Fibroblast of skin of right quadriceps (primary cell): ENCODE measurements around the gene PSG2.
"Not testable (repeated sequence)": the region's sequence is repeated elsewhere in the genome, so short reads cannot be mapped to it uniquely, and the experiment has no call there.

Experiments
- DNase-seq: peaks from one replicate; pipeline ENCODE4 v3.0.0-alpha.2; 2013

Gene PSG2

DNA sequence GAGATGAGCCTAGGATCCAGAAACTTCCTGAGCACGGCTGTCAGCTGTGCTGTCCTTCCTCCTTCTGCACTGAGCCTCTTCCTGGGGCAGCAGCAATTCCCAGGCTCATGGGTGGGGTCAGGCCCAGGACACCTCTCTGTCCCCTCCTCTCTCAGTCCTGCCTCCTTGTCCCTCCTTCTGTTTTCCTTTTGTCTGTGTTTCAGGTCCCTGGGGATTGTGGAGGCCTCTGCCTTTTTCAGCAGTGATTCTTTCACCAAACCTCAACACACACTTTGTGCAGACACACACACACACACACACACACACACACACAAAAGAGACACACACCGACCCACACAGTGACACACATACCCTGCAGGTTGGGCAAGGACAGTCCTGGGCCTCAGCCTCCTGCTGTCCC lies at the start of gene PSG2:
Gene PSG2, minus strand, starts transcription at position 101 of the 400 bp plus-strand sequence. CDS start 132 bp downstream, outside the sequence.
- DNase-seq = not testable (repeated sequence)

DNA sequence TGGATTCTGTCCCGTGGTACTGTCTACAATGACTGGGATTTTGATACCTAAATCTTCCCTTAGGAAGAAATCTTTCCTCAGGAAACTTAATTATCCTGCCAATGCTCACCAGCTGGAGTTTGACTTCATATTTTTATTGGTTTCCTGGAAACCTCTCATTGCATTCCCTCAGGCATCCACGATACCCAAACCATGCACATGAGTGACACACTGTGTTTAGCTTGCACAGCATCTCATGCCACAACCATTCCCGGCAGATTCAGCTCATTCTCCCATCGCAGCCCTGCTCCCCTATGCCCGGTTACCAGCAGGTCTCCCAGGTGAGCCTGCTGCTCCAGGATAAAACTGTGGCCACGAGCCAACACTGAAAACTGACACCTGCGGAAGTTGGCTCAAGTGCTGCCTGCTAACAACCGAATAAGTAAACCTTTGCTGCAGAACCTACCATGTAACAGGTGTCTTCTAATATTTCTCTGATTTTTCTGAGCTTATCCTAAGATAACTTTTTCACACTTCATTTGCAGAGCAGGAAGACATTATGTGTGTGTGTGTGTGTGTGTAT lies 48.9 kb upstream of the PSG2 start:
- DNase-seq = not testable (repeated sequence)

DNA sequence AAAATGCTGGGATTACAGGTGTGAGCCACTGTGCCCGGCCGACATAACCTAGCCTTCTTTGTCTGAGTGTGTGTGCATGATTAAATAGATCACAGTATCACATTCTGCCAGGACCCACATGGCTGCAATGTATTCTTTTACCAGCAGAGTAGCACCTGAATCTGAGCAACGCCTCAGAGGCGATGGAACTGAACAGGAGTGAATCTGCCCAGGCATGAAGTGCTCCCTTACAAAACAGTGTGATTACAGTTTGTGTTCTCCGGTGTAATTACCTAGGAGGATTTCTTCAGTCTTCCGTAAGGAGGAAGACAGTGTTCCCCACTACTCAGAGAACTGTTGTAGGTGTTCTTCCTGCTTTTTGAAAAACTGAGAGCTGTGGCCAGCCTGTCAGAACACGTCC lies 46.7 kb upstream of the PSG2 start:
- not testable (repeated sequence) for DNase-seq

DNA sequence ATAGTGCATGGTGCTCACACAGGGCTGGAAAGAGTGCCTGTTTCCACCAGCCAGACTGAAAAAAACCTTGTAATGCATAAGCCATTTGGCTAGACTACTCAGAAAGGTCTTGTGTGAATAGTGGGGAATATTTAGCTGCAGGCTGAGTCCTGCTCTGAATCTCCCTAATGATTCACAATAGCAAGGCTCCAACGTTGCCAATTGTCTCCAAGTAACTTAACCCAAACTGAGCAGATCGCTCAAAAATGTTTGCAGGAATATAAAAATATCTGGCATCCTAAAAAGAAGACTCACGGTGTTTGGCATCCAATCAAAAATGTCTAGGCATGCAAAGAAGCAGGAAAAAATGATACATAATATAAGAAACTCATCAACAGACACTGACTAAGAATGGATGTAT lies 44.8 kb upstream of the PSG2 start:
- DNase-seq = peak; percentile 88

DNA sequence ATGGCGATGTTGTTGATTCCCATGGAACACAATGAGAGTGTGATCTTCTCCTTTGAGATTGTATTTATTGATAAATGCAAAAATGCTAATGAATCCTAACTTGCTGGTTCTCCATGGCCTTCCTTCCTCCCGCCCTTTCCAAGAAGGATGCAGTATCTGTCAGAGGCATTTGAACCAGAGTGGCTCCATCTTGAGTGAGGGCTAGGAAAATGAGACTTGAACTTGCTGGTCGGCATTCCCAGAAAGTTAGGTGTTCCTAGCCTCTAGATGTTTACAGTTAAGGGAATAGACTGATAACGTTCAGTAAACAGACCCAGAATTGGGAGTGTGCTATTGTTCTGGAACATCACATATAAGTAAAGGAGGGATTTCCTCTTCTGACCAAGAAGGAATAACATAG lies 44.2 kb upstream of the PSG2 start:
- DNase-seq = no peak

DNA sequence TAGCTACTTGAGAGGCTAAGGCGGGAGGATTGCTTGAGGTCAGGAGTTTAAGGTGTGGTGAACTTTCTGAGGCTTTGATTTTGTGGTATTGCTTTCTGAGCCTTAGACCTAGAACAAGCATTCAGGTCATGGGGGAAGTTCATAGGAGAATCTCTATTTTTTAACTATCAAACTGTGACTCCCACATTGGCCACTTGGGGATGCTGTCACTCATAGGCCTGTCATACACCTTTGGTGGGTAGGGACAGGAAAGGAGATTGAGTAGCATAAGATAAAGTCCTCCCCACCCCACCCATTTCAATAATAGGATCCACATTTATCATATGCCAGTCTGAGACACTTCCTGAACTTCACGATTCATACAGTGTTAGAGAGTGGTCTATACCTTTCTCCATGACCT lies 41.9 kb upstream of the PSG2 start:
- DNase-seq = no peak

DNA sequence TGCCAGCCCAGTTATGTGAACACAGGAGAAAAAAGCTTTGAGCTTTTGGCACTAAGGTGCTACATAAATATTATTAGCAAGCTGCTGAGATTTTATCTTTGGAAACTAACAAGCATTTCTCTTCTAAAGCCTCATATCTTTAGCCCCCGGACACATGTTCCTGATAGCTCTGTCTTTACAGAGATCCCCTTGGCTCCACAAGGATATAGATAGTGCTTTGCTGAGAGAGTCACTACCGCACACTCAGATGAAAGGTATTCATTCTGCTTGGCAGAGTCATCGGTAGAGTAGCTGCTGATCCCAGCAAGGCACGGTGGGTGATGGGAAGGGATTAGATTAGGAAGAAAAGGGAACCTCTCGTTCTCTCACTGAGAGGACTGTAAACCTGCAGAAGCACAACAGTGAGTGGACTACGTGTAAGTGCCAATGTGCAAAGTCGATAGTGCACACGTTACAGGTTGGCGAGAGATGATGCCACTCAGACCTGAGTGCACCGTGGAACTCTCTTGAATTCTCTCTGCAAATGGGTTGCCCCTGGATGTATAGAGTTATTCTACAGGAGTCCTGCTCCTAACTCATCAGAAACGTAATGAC lies 38.0 kb upstream of the PSG2 start:
- DNase-seq = peak; percentile 72

DNA sequence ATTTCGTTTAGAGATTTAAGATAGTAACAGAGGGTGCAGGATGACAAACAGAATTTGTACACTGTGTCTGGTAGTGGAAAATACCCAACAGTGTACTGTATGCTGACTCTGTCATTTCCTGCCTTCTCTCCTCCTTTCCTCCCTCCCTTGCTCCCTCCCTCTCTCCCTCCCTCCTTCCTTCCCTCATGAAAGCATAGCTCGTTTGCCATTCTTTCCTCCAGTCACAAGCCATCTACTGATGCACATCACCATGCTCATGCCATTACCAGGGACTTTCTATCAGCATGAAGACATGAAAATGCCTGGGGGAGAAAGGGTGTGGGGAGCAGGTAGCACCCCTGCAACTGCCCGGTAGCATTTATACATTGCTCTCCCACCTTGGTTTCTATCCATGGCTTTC lies 37.0 kb upstream of the PSG2 start:
- DNase-seq = not testable (repeated sequence)

DNA sequence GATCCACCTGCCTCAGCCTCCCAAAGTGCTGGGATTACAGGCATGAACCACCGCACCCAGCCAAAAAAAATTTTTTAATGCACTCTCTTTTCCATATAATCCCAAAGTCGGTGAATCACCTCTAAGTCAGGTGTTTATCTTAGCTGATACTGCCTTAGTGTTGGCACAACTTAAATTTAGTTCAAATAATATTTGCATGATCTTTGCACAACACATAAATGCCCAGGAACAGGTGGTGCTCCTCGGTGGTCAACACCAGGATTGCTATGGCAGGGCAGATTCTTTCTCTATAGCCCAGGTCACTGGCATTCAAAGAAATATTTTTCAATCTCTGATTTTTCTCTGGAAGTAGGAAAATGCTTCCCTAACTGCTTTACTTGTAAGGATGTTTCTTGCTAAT lies 33.9 kb upstream of the PSG2 start:
- DNase-seq = not testable (repeated sequence)

DNA sequence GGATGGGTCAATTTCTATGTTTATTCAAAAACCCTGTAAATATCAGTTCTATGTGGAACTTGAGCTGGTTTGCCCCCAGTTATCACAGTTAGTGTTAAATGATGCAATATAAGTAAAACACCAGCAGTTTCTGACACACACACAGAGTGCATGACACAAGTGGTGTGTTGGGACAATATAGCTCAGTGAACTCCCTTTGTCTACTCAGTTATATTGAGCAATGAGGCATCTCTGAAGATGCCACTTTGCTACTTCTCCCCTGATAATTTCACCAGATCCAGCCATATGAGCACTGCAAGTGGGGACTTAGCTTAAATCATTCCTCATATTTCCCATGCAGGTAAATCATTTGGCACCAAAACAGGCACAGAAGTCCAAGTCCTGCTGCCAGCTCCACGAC lies 33.0 kb upstream of the PSG2 start:
- DNase-seq = not testable (repeated sequence)

DNA sequence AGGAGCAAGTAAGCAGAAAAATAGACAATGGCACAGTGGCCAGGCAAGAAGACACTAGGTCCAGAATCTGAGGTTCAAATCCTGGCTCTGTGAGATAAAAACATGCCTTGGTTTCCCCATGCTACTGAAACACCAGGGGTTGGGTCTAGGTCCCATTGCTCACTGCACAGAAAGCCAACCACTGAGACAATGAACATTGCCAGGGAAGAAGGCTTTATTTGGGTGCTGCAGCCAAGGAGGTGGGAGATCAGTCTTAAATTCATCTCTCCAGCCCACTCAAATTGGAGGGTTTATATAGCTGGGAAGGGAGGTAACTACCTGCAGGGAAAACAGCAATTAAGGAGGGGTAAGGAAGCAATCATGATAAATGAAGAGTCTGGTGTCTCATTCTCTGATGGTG lies 32.6 kb upstream of the PSG2 start:
- DNase-seq = not testable (repeated sequence)

DNA sequence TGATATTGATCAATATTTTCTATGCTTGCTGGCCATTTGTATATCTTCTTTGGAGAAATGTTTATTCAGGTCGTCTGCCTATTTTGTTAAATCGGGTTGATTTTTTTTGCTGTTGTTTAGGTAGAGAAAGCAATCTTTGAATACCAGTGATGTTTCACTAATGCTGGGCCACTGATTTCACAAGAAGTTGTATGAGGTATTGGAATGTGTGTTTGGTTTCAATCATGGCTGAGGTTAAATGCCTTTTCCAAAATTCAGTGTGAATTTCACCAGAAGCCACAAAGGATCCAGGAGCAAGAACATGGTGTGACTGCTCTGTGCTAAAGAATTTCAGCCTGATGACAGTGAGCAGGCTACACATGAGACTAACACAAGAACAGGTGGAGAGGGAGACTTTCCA lies 32.1 kb upstream of the PSG2 start:
- DNase-seq = not testable (repeated sequence)

DNA sequence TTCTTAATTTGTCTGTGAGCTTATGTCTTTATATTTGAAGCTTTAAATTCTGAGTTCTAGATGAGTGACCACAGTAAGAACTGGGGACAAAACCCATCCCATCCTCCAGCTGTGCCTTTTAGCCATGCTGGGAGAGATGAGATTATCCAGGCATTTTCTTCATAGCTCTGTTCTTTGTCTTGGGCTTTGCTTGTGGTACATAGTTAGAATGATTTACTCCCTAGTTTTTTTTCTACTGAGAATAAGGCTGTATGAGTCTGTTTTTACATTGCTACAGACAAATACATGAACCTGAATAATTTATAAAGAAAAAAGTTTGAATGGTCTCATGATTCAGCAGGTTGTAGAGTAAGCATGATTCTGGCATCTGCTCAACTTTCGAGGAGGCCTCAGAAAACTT lies 24.9 kb upstream of the PSG2 start:
- DNase-seq = not testable (repeated sequence)

DNA sequence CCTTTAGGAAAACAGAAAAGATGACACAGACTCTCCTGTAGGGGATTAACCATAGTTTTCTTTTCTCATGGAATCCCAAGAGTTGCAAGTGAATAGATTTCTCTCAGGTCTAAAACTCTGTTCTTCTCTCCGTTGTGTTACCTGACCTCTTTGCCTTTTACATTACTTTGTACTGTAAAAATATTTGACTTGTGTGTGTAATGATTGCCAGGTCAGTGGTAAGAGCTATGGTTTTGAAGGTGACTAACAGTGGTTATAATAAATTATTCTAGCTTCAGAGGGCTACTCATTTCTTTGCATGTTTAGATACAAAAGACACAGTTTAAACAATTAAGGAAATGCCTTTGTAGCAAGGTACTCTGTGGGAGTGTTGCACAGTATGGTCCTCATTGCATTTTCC lies 23.0 kb upstream of the PSG2 start:
- DNase-seq = no peak

DNA sequence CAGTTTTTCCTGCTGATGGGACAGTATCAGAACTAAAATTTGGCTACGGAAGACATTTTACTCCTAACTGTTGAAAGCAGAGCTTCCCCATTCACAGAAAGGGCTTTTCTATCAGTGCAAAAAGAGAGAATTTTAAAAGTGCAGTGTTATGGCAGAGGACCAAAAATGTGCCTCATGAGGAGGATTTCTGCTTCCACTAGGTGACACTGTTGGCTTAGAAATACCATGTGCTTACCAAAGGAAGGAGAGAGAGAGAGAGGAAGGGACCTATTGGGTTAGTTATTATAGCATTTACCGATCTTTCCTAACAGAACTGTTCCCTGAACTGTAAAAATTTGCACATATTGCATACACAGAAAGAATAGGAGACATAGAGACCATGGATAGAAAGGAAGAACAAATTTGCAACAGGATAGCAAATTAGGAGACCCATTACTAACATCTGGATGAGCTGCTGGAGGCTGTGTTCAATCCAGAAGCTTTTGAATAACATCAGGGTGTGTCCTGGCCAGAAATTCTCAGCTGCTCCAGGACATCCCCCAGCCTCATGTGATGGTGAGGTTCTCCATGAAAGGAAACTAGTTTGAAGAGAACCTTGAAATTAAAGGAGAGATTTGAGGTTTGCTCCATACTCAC lies 21.8 kb upstream of the PSG2 start:
- peak; percentile 32 for DNase-seq

DNA sequence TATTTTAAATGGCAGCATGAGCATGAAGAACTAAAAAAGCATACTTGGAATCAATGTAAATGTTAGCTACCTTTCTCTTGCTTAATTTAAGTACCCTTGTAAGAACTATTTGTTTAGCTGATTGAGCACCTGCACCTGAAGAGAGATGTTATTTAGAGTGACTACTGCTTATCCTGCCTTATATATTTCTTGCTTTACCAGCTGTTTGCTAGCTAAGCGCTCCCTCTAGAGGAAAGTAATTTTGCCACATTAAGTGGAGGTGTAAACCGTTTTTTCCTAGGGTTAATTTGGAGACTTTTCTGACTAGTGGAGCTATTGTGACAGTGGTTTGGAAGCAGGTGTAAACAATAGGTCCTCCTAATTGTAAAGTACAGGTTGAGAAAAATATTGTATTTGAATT lies 19.4 kb upstream of the PSG2 start:
- no peak for DNase-seq

DNA sequence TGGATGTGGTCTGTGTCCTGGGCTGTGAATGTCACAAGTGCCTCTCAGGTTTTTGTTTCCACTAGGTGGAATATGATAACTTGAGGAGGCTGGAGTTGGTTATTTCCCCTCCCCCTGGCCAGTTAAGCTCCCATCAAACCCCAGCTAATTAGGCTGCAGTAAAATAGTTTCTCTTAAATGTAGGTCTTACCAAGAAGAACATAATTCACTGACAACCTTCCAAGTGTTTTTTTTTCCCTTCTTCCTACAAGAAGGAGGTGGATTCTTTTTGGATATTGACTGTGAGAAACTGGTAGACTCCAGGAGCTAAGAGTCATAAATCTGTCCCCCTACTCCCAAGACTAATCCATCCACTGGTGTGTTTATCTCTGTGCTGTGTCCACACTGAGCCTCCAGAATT lies 15.9 kb upstream of the PSG2 start:
- DNase-seq = not testable (repeated sequence)

DNA sequence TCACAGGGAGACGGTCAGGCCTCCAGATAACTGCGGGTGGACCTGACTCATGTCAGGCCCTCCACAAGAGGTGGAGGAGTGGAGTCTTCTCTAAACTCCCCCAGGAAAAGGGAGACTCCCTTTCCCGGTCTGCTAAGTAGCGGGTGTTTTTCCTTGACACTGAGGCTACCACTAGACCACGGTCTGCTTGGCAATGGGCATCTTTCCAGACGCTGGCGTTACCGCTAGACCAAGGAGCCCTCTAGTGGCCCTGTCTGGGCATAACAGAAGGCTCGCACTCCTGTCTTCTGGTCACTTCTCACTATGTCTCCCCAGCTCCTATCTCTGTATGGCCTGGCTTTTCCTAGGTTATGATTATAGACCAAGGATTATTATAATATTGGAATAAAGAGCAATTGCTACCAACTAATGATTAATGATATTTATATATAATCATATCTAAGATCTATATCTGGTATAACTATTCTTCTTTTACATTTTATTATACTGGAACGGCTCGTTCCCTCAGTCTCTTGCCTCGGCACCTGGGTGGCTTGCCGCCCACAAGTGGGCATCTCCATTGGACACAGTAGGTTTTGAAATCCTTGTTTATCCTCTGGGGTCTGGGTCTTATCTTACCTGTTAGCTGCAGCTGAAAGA lies 5.3 kb upstream of the PSG2 start:
- DNase-seq = peak; percentile 20

DNA sequence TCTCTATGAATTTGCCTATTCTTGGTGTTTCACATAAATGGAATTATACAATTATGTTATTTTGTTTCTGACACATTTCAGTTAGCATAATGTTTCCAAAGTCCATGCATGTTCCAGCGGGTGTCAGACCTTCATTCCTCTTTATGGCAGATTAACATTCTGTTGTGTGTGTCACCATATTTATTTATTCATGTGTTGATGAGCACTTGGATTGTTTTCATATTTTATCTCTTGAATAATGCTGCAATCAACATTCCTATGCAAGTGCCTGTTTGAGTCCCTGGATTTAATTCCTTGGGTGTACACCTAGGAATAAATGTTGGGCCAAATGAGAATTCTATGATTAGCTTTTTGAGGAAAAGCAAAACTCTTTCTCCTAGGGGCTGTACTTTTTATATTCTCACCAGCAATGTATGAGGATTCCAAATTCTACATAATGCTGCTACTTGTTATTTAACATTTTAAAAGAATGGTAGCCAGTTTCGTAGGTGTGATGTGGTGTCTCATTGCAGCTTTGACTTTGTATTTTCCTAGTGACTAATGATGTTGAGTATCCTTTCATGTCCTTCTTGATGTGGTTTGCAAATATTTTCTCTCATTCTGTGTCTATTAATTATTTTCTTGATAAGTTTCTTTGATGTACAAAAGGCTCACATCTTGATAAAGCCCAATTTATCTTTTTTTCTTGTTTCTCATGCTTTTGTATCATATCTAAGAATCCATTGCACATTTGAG lies 3.5 kb upstream of the PSG2 start:
- peak; percentile 14 for DNase-seq

DNA sequence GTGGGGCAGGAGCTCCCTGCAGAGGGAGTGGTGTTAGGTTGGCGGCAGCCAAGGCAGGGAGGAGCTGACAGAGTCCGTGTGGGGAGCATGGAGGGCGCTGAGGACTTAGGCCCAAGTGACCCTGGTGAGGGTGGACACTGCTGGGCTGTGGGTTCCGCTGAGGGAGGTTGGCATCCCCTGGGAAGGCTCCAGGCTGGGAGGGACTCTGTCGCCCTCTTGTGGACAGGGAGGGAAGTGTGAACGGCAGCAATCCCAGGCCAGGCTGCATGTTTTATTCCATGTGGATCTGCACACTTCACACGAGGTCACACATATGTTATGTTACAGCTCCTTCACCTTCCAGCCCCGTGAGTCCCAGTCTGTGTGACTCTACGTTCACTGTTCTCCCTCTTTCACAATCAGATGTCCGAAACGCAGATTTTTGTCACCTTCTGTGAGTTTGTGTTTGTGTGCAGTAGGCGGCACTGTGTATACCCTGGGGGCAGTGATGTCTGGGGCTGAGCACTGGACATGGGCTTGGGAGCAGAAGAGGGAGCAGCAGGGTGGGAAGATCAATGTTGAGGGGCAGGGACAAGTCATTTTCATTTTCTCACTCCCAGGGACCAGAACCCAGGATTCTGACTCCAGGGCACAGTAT lies 1.8 kb upstream of the PSG2 start:
- not testable (repeated sequence) for DNase-seq

DNA sequence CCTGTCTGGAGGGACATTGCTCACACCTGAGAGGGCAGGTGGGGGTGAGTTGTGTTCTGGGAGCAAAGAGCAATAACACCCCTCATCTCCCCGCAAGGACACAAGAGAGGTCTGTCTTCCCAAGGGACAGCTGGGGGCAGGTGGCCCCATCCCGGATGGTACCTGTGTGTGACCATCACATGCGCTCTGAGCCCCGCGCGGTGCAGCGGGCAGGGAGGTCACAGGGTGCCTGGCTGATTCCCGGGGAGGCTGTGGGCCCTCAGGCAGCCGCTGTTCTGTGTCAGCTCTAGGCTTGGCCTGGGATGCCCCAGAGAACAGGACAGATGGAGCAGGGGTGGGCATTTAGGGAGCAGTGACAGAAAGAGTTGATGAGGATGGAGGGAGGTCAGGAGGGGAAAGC lies 1.2 kb upstream of the PSG2 start:
- DNase-seq = not testable (repeated sequence)

DNA sequence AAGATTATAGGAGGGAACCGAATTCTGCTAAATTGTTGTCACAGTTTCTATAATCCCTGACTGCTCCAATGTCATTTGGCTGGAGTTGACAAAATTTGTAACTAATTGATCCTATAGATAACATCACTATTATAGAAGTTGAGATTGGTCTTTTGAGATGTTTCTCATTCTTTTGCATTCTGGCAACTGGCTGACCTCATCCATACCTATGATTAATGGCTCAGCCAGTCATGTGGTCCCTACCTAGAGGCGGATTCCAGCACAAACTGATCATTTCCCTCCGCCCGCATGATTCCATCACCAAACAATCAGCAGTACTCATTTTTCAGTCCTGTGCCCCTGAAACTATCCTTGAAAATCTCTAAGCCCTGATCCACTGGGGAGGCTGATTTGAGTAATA lies 4.2 kb downstream of the PSG2 start:
- DNase-seq = peak; percentile 60

DNA sequence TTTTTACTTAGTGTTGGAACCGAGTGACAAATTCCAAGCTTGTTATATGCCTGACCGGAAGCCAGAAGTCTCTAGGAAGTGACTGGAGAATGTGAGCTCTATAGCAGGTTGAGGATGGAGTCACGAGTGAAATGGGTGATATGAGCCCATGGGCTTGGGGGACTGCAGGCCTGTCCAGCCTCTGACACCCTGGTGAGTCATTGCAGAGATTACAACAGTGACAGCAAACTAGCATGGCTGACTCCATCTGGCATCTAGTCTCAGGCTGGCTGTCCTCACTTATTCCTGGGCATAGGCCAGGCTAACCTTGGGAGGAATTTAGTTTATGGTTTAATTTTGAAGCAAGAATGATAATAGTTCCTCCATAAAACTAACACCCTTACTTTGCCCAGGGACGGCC lies 4.6 kb downstream of the PSG2 start:
- DNase-seq = peak; percentile 46
